Astrocyte of the spinal cord (primary cell): ENCODE measurements around the gene RABL3.
"Not testable (repeated sequence)": the region's sequence is repeated elsewhere in the genome, so short reads cannot be mapped to it uniquely, and the experiment has no call there.

ENCODE experiments used
- DNase-seq: peaks from one replicate; pipeline ENCODE4 v3.0.0; 2011; ENCODE audit warnings: low read depth, low spot score
- H3K4me3 ChIP-seq: 2 replicates; pipeline ENCODE4 v1.5.1; 2011; ENCODE audit warnings: low read depth, mild to moderate bottlenecking, low read length, moderate library complexity
- CTCF ChIP-seq: IDR thresholded peaks from 2 replicates; pipeline ENCODE4 v1.5.1; 2012; ENCODE audit warnings: low read depth, mild to moderate bottlenecking, low read length, inconsistent platforms
- in situ Hi-C: cut with HindIII; loops from 2 replicates; pipeline ENCODE4 v1.10.0; 2017; ENCODE audit warnings: low sequenced_read_pairs

The RABL3 gene

GRCh38 chr3:120765830-120766493, 23.6 kb upstream of the RABL3 start:
- in situ Hi-C loops: no loop called here
- DNase-seq: no peak
- TF ChIP-seq CTCF: no peak
- no peak overlapping the region for H3K4me3 ChIP-seq

GRCh38 chr3:120764206-120764605, 21.9 kb upstream of the RABL3 start:
- no peak for DNase-seq
- TF ChIP-seq CTCF: no peak
- in situ Hi-C loops: no loop called here
- H3K4me3 ChIP-seq: no peak overlapping the region

GRCh38 chr3:120763601-120764000, 21.3 kb upstream of the RABL3 start:
- in situ Hi-C loops: no loop called here
- H3K4me3 ChIP-seq: no peak overlapping the region
- no peak for TF ChIP-seq CTCF
- no peak for DNase-seq

- no peak for TF ChIP-seq CTCF
- in situ Hi-C loops: no loop called here
- no peak overlapping the region for H3K4me3 ChIP-seq
- no peak for DNase-seq
Observed at GRCh38 chr3:120762615-120763014, 20.3 kb upstream of the RABL3 start.

- DNase-seq, H3K4me3 ChIP-seq, in situ Hi-C loops: not testable (repeated sequence)
Observed at GRCh38 chr3:120758551-120758950, 16.2 kb upstream of the RABL3 start.

- DNase-seq: no peak
- in situ Hi-C loops: no loop called here
- H3K4me3 ChIP-seq: no peak overlapping the region
- TF ChIP-seq CTCF: no peak
Observed at GRCh38 chr3:120756061-120756460, 13.7 kb upstream of the RABL3 start.

GRCh38 chr3:120753810-120754209, 11.5 kb upstream of the RABL3 start:
- DNase-seq: no peak
- no peak for TF ChIP-seq CTCF
- in situ Hi-C loops: no loop called here
- no peak overlapping the region for H3K4me3 ChIP-seq
